Choroid plexus epithelial cell (primary cell): ENCODE results near the gene P4HA2.
"Not testable (repeated sequence)": the region's sequence is repeated elsewhere in the genome, so short reads cannot be mapped to it uniquely, and the experiment has no call there.

Experiments
- DNase-seq: peaks from one replicate; pipeline ENCODE4 v3.0.0-alpha.2; 2010; ENCODE audit warnings: low read depth
- H3K4me3 ChIP-seq: 2 replicates; pipeline ENCODE4 v1.5.1; 2011; ENCODE audit warnings: low read depth, mild to moderate bottlenecking, control low read depth, low read length, moderate library complexity
- TF ChIP-seq, protein P1 (sequence below): conservative IDR thresholded peaks from 2 replicates; pipeline ENCODE4 v1.5.1; 2011; ENCODE audit warnings: low read depth, mild to moderate bottlenecking, control low read depth, inconsistent platforms, low read length, moderate library complexity

Gene P4HA2

GRCh38 chr5:132147663-132148062, 80.0 kb downstream of the P4HA2 start:
- TF ChIP-seq, protein P1, sequence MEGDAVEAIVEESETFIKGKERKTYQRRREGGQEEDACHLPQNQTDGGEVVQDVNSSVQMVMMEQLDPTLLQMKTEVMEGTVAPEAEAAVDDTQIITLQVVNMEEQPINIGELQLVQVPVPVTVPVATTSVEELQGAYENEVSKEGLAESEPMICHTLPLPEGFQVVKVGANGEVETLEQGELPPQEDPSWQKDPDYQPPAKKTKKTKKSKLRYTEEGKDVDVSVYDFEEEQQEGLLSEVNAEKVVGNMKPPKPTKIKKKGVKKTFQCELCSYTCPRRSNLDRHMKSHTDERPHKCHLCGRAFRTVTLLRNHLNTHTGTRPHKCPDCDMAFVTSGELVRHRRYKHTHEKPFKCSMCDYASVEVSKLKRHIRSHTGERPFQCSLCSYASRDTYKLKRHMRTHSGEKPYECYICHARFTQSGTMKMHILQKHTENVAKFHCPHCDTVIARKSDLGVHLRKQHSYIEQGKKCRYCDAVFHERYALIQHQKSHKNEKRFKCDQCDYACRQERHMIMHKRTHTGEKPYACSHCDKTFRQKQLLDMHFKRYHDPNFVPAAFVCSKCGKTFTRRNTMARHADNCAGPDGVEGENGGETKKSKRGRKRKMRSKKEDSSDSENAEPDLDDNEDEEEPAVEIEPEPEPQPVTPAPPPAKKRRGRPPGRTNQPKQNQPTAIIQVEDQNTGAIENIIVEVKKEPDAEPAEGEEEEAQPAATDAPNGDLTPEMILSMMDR, result no peak
- no peak for DNase-seq

GRCh38 chr5:132145326-132145725, 82.3 kb downstream of the P4HA2 start:
- not testable (repeated sequence) for H3K4me3 ChIP-seq, DNase-seq

More at GRCh38 chr5:132147663-132148062, 80.0 kb downstream of the P4HA2 start:
- H3K4me3 ChIP-seq, result no peak overlapping the region

DNA sequence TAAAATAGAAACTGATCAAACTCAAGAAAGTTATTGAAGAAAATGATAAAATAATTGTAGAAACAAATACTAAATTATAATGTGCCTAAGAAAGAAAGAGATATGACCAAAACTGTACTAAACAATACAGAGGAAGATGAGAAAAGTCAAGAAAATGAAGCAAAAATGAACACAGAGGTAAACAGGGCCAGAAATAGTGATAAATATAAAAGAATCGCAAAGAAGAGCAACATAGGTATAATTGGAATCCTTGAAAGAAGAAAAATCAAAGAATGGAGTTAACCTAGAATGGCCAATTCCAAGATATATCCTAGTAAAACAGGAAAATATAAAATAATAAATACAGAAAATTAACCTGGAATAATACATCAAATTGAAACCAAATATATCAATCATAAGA, 84.5 kb downstream of the P4HA2 start:
- H3K4me3 ChIP-seq, result no peak overlapping the region
- TF ChIP-seq, protein P1, result no peak
- DNase-seq, result no peak

- no peak overlapping the region for H3K4me3 ChIP-seq
- TF ChIP-seq, protein P1, result no peak
- no peak for DNase-seq
Measured at GRCh38 chr5:132142459-132142858, 85.2 kb downstream of the P4HA2 start.
